Activated CD4-positive, CD25-positive, alpha-beta regulatory T cell treated with anti-CD3 and anti-CD28 coated beads, Interleukin-2, amount 50 U/mL, for 72 hours (primary cell): ENCODE measurements around the gene MTX3.

ENCODE experiments used
- DNase-seq: peaks from one replicate; pipeline ENCODE4 v3.0.0; 2021

MTX3 gene

GRCh38 chr5:79982136-79982535, 8.9 kb downstream of the MTX3 start:
- no peak for DNase-seq

GRCh38 chr5:79976759-79977515, 14.1 kb downstream of the MTX3 start:
- no peak for DNase-seq

- DNase-seq: no peak
Observed at GRCh38 chr5:79975422-79975821, 15.6 kb downstream of the MTX3 start.

GRCh38 chr5:79974886-79975285, 16.2 kb downstream of the MTX3 start:
- no peak for DNase-seq

GRCh38 chr5:79973996-79974395, 17.1 kb downstream of the MTX3 start:
- no peak for DNase-seq

GRCh38 chr5:79973511-79973910, 17.6 kb downstream of the MTX3 start:
- DNase-seq: no peak

GRCh38 chr5:79971156-79971555, 19.9 kb downstream of the MTX3 start:
- DNase-seq: no peak

- DNase-seq: no peak
Observed at GRCh38 chr5:79966448-79966847, 24.6 kb downstream of the MTX3 start.

GRCh38 chr5:79964136-79964535, 26.9 kb downstream of the MTX3 start:
- DNase-seq: no peak

GRCh38 chr5:79963261-79964061, 27.6 kb downstream of the MTX3 start:
- no peak for DNase-seq

GRCh38 chr5:79962575-79963222, 28.4 kb downstream of the MTX3 start:
- DNase-seq: no peak

GRCh38 chr5:79961716-79962574, 29.1 kb downstream of the MTX3 start:
- no peak for DNase-seq

GRCh38 chr5:79959407-79959806, 31.7 kb downstream of the MTX3 start:
- DNase-seq: no peak

GRCh38 chr5:79955941-79956670, 35.0 kb downstream of the MTX3 start:
- DNase-seq: no peak

- DNase-seq: no peak
Observed at GRCh38 chr5:79955356-79955895, 35.6 kb downstream of the MTX3 start.

- no peak for DNase-seq
Observed at GRCh38 chr5:79954620-79955019, 36.4 kb downstream of the MTX3 start.

GRCh38 chr5:79947567-79947966, 43.5 kb downstream of the MTX3 start:
- no peak for DNase-seq

GRCh38 chr5:79938468-79938867, 52.6 kb downstream of the MTX3 start:
- DNase-seq: no peak

GRCh38 chr5:79936646-79937216, 54.3 kb downstream of the MTX3 start:
- DNase-seq: no peak

- no peak for DNase-seq
Observed at GRCh38 chr5:79936002-79936645, 54.9 kb downstream of the MTX3 start.

GRCh38 chr5:79934681-79935080, 56.4 kb downstream of the MTX3 start:
- no peak for DNase-seq
